ENCODE measurements around the gene UBE2H. TPM values are rescaled to one million over a fixed set of nuclear protein-coding genes. Genes with fewer than 3 reads are reported as not detected.

The UBE2H gene
- total and polyA plus RNA-seq, 4 donors = 11.9 to 84.2 (median 23.7) TPM

- no peak for DNase-seq (ENCODE audit: low spot score)
- Histone ChIP-seq H3K36me3 (ENCODE audit: control insufficient read depth in 4 of 4, insufficient read depth in 3 of 4, low read depth in 1 of 4, low read length in 3 of 4) (no peaks in the 10 kb centered on the region), H3K4me1 (ENCODE audit: control insufficient read depth in 4 of 4, insufficient read depth in 4 of 4, low read length in 3 of 4) (no peaks in the 10 kb centered on the region), H3K4me3 (ENCODE audit: low read depth in 1 of 3, low read length in 3 of 3) (no peak overlapping the region), H3K27me3 (ENCODE audit: control insufficient read depth in 4 of 4, insufficient read depth in 4 of 4, low read length in 3 of 4) (no peaks in the 10 kb centered on the region), H3K9ac (ENCODE audit: low read depth in 1 of 2, low read length in 2 of 2) (no peak overlapping the region), H3K27ac (ENCODE audit: low read depth in 1 of 2, low read length in 2 of 2) (no peak overlapping the region), H3K9me3 (ENCODE audit: control insufficient read depth in 4 of 4, low read length in 3 of 4) (no peaks in the 10 kb centered on the region)
- WGBS = 79% methylated on average over 9 of the region's 9 CpGs
- TF ChIP-seq TAF1 (conservative IDR thresholded peaks at IDR 0.05) (no peak), SP1 (IDR thresholded peaks at IDR 0.05) (no peak), CTCF (IDR thresholded peaks at IDR 0.05; ENCODE audit: low read depth, low read length, missing input control) (no peak), MAX (IDR thresholded peaks at IDR 0.05) (no peak), NR2F2 (IDR thresholded peaks at IDR 0.05) (no peak), RAD21 (IDR thresholded peaks at IDR 0.05) (no peak), ZBTB33 (IDR thresholded peaks at IDR 0.05) (no peak), JUND (IDR thresholded peaks at IDR 0.05) (no peak), HNF4A (conservative IDR thresholded peaks at IDR 0.05) (no peak), REST (IDR thresholded peaks at IDR 0.05) (no peak), YY1 (IDR thresholded peaks at IDR 0.05) (no peak), FOXA2 (IDR thresholded peaks at IDR 0.05) (no peak), RXRA (IDR thresholded peaks at IDR 0.05) (no peak), FOXA1 (IDR thresholded peaks at IDR 0.05) (no peak), ATF3 (IDR thresholded peaks at IDR 0.05) (no peak), EGR1 (IDR thresholded peaks at IDR 0.05; ENCODE audit: low read depth in 2 of 2) (no peak), HNF4G (IDR thresholded peaks at IDR 0.05) (no peak)
Measured at GRCh38 chr7:129793506-129794310, 159.1 kb downstream of the UBE2H start.
